NCI-H2171 (cell line): Measurements from ENCODE around the gene PIK3C2G.

Source experiments
- DNase-seq: peaks from one replicate; lab custom pipeline; 2025; lab: John Stamatoyannopoulos, UW

PIK3C2G gene

GRCh38 chr12:18419311-18419710, 158.0 kb downstream of the PIK3C2G start:
- DNase-seq, result no peak

- no peak for DNase-seq
These were observed 160.5 kb downstream of the PIK3C2G start for GRCh38 chr12:18421867-18422266.

DNA sequence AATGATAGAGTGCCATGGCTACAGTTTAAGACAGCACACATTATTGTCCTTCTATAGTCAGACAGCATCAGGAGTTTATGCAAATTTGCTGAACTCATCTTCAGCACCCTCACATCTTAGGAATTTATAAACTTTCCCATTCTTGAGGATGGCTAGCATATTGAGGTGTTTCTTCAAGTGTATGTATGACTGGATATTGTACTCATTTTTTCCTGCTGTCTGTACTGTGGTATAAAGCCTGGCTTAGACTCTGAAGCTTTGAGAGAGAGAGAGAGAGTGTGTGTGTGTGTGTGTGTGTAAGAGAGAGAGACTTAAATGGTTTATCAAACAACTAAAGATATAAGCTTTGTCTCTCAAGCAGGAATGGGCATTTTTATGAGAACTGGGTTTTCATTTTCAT, 161.6 kb downstream of the PIK3C2G start:
- DNase-seq, result no peak

- DNase-seq, result no peak
These were observed 163.5 kb downstream of the PIK3C2G start for GRCh38 chr12:18424857-18425256.

GRCh38 chr12:18427520-18427919, 166.2 kb downstream of the PIK3C2G start:
- DNase-seq, result no peak

- no peak for DNase-seq
These were observed 167.1 kb downstream of the PIK3C2G start for GRCh38 chr12:18428416-18428815.

- no peak for DNase-seq
These were observed 168.0 kb downstream of the PIK3C2G start for GRCh38 chr12:18429366-18429765.

DNA sequence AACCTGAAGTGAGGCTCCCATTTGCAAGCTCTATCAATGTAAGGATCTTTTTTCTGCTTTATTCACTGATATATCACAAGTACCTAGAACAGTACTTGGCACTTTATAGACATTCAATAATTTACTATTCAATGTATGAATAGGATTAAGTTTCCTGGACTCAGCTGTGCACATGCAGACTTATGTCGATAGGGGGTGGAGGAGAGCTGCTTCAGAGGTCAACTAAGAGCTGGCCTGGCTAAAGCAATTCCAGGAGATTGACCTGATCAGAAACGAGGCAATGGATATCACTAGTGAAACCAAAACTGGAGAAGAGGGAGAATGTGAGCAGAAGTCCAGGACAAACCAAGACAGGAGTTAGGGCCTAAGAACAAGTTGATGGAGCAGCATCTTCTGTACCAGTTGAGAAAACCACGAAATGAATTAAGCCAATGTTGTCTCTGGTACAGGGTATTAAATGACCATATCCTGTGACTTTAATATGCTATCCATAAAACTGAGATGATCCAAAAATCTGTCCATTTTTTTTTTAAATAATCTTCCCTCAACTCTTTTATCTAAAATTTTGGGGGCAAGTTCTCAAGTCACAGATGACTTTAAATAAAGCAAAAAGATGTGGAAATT, 169.2 kb downstream of the PIK3C2G start:
- no peak for DNase-seq

DNA sequence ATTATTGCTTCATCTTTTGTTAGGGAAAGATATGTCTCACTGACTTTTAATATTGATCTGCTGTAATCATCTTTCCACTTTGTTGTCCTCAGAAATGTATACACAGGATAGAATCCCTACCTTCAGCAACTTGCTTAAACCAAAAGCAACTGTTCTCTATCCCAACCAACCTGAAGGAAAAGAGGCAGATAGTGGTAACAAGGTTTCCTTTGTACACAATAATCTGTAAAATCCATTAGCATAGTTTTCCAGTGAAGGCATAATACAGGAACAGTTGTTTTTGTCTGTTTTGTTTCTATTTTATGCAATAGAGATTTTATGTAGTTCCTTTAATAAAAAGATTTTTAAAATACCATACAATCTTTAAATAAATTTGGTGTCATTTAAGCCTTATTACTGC, 170.5 kb downstream of the PIK3C2G start:
- no peak for DNase-seq

- DNase-seq, result no peak
These were observed 170.9 kb downstream of the PIK3C2G start for GRCh38 chr12:18432206-18432605.

DNA sequence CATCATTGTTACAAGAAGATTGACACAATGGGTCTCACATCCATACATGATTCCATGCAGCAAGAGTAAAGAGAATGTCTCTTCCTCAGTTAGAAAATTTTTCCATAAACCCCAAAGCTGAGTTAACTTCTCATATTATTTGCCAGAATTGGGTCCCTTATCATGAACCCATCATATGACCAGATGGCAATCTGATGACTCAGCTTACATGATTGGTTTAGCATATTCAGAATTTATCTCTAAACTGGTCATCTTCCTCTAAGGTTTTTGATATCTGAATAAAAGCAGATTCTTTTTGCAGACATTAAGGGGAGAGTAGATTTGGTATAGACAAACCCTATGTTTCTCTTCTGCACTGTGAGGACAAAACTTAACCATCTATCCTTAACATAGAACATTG, 174.9 kb downstream of the PIK3C2G start:
- no peak for DNase-seq

DNA sequence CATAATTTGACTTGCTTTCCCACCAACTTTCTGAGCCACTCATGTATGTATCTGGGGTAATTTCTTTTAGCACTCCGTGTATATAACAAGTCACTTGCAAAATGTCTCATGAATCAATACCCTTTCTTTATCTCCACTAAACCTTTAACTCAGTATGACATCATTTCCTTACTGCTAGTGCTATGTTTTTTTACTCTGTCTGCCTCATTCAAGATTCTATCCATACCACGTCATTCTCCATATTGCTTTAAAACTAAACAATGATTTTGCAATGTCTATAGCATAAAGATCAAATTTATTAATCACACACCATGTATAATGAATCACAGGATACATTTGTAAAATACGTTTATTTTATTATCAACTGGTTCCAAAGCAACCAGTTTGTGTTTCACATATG, 178.2 kb downstream of the PIK3C2G start:
- DNase-seq, result no peak

DNA sequence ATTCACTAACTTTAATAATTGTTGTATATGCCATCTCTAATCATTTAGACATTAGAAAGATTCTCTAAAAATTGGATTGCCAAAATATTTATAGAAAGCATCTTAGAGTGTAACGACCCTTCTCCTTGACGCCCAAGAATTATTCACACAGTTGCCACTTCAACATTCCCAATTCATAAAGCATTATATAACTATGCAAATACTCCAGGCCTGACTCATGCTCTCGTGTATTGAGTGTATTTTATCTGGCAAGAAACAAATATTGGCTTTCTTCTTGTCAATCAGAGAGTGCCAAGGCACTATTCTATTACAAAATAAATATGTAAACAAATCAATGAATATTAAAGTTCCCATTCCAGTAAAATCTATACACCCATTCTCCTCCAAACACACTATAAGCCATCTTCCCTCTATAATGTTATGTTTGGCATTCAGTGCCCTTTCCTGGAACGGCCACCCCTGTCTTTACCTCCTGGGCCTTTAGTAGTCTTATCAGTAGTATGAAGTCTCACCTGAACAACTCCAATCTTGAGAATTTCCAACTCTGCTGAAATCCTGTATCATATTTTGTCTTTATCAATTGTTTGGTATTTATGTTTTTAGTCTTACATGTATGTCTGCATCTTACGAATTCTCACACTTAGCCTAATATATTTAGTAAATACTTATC, 182.6 kb downstream of the PIK3C2G start:
- no peak for DNase-seq

GRCh38 chr12:18446061-18446644, 184.8 kb downstream of the PIK3C2G start:
- no peak for DNase-seq

- DNase-seq, result no peak
These were observed 193.0 kb downstream of the PIK3C2G start for GRCh38 chr12:18454330-18454729.

DNA sequence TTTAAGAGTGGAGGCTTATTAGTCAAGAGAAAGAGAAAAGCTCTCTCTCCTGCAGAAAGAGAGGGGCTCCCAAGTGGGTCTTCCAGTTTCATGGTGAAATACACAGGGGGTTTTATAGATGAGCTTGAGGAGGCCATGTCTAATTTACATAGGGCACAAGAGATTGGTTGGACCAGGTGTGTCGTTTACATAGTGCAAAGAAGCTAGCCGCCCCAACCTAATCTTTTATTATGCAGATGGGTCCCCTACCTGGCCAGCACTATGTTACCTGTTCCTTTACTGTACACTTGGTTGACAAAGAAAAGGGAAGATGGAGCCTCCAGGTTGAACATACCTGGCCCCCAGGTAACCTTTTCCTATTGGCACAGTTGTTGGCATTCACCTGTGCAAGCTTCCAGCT, 195.0 kb downstream of the PIK3C2G start:
- no peak for DNase-seq

DNA sequence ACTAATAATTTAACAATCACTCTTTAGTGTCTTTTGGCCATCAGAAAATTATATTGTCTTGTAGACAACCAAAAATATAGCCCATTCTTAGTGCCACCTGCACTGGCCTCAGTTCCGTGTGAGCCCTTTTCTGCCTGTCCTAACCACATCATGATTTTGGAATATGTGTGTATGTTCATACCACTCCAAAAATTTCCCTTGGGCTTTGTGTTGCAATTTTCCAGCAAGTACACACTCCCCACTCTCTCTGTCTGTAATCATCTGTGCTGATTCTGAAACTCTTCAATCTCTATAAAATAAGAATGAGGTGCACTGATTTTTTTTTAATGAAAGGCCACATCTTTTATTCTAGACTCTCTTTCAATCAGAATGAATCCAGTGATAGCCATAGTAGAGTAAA, 196.0 kb downstream of the PIK3C2G start:
- DNase-seq, result no peak

GRCh38 chr12:18461758-18462157, 200.4 kb downstream of the PIK3C2G start:
- no peak for DNase-seq

GRCh38 chr12:18462442-18462841, 201.1 kb downstream of the PIK3C2G start:
- DNase-seq, result no peak

GRCh38 chr12:18467620-18468245, 206.4 kb downstream of the PIK3C2G start:
- DNase-seq, result no peak

DNA sequence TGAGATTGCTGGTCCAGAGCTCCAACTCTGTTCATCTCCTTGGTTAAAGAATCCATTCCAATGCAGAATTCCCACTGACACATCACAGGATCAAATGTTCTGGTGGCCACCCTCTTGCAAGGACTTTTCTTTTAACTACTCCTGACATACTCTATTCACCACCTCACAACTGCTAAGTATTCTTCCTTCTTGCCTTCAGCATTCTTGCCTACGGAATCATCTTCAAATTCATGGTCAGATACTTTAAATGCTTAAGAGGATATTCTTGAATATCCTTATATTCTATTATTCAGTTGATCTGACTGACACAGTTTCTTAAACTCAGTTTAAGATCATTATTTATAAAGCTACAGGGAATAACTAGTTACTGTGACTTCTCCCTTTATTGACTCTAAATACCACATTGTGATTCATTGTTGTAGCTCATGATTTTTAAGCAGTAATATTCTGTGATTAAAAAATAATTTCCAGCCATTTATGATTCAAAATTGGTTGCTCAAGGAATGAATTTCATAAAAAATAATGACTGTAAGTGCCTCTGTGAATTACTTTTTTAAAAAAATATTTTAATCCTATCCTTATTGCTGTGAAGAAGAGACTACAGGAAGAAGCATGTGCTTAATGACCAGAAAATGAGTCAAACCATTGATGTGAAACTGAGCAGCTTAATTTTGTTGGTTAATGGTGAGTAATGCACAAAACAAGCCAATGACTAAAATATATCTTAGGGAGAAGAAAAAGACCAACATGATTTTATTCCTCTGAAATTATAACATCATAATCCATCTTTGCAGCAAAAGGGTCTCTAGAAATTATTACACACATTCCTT, 207.1 kb downstream of the PIK3C2G start:
- no peak for DNase-seq

DNA sequence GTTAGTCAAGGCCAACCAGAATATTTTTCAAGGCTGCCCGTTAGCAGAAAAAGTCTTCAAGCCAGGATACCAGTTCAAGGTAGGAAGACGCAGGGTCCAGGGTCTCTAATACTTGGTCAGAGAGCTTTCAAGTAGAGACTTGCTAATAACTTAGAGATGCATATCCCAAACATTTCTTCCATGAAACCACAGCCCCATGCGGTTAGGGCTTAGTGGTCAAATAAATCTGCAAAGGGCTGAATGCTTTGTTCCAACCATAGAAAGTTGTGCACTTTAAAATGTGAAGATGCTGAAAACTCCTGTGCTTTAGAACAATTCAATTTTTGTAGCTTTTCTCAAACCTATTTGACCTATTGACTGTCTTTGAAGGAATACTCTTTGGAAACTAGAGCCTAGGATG, 208.9 kb downstream of the PIK3C2G start:
- DNase-seq, result no peak
